Stimulated activated CD4-positive, alpha-beta T cell treated with anti-CD3 and anti-CD28 coated beads, Interleukin-15, amount 100 ng/mL, for 1 hour (primary cell): ENCODE results near the gene OR2AT4.
"Not testable (repeated sequence)": the region's sequence is repeated elsewhere in the genome, so short reads cannot be mapped to it uniquely, and the experiment has no call there.

Source experiments
- DNase-seq, 2 donors: peaks; one replicate each; pipeline ENCODE4 v3.0.0-alpha.2; 2020; ENCODE audit warnings: low read depth in 1 of 2, low spot score in 1 of 2

The OR2AT4 gene

DNA sequence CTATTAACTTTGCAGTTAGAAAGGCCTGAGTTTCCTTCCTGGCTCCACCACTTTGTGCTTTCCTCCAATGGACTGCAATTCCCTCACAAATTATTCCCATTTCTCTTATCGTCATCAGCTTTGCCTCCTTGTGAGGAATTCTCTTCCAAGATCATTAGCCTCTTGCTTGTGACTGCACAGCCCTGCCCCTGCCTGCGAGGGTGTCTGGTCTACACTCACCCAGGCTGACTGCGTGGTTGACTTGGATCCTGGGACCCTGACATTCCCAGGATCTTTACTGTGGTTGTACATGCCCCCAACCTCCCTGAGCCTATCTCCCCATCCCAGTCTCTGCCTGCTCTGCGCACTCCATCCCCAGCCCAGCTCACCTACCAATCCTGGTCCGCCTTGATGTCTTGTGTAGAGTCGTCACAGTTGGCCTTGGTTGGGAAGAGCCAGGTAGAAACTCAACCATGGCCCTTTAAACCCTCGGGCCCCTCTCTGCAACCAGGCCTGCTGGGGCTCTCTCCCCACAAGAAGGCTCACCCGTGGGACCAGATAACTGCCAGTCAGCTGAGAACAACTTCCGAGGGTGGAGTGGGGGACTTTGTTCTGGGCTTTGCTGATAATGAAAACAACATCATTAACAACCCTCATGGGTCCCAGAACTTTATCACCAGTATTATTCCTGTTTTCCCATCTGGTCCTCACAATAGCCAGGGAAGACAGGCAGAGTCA is at the start of gene OR2AT4:
OR2AT4 (minus strand) TSS at position 421 of the 717 bp plus-strand sequence.
- no peak for DNase-seq

DNA sequence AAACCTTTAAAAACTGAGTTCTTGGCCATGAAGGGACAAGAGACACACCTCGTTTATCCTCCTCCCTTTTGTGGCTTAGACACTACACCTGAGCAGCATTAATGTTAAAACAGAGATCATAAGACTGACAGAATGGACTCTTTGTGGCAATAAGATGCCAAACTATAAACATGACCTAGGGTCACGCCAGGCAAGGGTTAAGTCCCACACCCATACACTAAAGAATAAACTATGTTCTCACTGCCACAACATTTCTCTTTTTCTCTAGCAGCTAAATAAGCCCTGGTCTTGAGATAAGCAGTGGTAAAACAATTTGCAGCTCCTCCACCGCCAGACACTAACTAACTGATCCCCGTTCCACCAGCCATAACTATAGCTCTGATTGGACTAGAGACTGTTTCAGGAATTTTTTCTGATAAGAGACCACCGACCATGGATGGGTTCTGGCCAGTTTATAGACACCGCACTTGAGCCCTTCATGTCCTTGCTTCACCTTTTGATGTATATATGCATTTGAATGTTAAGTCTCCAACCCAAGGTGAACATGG is 49.4 kb upstream of the OR2AT4 start:
- DNase-seq: no peak

DNA sequence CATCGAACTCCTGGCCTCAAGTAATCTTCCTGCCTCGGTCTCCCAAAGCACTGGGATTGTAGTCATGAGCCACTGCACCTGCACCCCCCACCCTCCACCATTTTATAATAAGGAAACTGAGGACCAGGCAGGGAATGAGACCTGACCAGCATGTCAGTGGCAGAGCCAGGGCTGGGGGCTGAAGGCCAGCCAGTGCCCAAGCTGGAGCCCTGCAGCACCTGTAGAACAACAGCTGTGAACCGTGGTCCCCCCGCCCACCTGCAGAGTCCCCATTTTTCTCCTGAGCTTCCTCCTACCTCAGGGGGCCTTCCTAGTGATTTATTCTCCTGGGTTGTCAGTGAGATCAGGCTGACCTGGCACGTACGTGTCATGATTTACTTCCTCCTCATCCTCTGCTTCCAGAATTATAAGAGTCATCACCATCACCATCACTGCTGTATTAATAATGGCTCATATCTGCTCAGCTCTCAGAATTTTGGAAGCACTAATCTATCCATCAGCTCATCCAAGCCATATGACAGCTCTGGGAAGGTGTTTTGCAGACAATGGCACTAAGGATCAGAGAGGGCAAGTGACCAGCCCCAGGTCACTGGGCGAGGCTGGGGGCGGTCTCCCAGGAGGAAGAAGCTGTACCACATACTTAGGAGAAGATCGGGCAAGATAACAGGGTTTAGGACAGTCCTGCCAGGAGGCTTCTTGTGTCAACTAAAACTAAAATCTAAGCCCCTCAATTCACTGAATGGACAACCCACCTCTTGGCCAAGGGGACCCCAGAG is 48.7 kb upstream of the OR2AT4 start:
- DNase-seq: no peak

DNA sequence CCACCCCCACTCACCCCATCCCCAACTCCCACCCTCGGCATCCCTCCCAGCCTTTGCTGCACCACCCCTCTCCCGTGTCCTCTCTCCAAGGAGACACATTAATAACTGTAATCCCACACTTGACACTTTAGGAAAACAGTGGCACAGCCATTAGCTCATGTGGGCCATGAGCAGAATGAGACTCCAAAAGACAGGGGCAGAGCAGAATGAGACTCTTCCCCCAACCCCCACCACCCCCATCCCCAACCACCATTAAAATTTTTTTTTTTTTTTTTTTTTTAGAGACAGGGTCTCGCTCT is 48.0 kb upstream of the OR2AT4 start:
- DNase-seq: no peak

DNA sequence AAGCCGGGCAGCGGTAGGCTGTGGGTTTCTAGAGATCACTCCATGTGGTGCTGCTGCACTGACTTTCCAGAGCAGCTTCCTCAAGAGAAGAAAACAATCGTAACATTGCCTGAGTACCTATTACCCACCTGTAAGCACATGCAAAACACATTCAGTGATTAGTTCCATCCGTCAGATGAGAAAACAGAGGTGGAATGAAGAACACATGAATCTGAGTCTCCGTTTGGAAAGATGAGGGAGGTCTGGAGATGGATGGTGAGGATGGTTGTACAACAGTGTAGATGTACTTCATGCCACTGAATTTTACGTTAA is 46.7 kb upstream of the OR2AT4 start:
- DNase-seq: no peak

DNA sequence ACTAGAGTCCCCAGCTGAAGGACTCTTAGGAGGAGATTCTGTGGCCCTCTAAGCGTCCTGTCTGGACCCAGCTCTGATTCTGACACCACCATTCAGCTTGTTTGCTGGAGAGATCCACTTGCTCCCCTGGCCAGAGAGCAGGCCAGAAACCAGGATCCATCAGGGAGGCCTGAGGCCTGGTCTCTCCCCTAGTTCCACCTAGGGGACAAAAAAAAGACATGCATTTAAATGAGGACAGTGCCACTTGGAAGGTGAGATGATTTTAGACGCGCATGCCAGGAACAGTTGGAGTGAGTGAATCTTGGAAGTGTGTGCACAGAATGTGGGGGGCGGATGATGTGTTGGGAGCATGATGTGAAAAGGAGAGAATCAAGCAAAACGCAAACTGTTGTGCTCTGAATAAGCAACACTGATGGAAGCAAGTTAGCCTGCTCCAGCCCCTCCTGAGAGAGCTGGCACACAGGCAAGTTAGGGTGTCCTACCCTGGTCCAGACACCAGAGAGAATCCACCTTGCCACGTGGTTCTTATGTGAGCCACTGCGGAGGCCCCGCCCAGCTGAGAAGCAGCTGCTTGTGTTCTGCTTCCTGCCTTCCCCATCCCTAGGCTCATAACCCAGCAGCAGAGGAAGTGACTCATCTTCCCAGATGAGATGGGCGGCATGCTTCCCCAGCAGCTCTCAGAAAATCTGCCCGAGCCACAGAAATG is 46.2 kb upstream of the OR2AT4 start:
- DNase-seq: peak; percentile 41 to 55

DNA sequence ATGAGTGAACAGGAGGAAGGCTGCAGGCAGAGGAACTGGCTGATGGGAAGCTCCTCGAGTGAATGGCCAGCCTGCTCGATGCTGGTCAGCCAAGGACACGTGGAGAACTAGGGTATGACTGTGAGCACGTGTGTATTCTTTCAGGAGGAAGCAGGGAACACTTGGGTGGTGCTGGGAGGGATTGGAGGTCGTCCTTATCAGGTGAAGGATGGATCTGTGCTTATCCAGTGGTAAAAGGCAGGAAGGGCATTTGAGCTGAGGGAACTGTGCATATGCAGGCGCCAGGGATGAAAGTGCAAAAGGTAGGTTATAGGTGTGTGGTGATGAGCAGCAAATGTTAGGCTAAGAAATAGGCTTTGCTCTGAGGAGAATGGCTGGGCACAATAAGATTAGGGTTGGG is 44.5 kb upstream of the OR2AT4 start:
- DNase-seq: no peak

DNA sequence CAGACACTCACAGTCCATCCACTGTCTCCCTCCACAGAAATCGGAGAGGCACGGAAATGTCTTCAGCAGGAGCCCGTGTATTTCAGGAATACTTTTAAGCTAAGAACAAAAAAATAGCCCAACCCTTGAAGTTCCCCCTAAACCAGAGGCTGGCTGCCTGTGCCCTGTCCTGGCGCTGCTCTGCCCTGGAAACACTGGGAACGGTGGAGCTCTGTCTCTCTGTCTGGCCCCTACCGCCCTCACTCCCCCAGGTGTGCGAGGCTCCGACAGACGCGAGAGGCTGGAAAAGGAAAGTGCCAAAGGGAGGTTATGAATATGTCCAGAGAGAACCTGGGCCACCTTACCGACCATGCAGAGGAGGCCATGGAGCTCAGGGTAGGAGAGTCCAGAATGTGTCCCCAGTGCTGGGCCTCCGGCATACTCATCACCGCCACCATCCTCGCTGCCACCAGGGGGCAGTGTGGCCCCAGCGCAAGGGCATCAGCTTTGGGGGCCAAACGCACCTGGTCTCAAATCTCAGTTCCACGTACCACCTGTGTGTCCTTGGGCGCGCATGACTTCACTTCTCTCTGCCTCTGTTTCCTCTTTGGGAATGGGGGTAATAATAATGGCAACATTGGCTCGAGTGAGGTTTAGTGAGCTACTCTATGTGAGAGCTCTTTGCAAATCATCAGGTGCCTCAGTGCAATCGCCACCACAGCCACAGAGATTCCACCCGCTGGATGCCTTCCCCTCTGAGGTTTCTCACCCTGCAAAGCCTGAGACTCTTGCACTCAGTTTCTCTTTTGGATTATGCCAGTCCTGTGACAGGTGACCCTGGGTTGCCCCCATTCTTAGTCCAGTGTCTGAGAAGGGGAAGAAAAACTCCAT is 43.8 kb upstream of the OR2AT4 start:
- peak; percentile 67 to 68 for DNase-seq

DNA sequence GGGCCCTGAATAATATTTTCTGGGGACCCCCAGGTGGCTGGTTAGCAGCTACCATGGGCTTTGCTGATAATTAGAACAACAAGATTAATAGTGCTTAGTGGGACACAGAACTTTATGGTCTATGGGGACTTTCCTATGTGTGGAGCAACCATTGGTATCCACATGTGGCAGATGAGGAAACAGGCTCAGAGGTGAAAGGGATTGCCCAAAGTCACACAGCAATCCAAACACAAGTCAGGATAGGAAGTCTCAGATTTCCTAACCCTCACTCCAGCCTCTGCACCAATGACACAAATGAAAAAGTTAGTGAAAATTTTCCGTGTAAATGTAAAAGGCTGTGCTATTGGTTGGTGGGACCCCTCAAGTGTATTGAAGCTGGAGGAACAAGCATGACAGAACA is 39.0 kb upstream of the OR2AT4 start:
- DNase-seq: no peak

DNA sequence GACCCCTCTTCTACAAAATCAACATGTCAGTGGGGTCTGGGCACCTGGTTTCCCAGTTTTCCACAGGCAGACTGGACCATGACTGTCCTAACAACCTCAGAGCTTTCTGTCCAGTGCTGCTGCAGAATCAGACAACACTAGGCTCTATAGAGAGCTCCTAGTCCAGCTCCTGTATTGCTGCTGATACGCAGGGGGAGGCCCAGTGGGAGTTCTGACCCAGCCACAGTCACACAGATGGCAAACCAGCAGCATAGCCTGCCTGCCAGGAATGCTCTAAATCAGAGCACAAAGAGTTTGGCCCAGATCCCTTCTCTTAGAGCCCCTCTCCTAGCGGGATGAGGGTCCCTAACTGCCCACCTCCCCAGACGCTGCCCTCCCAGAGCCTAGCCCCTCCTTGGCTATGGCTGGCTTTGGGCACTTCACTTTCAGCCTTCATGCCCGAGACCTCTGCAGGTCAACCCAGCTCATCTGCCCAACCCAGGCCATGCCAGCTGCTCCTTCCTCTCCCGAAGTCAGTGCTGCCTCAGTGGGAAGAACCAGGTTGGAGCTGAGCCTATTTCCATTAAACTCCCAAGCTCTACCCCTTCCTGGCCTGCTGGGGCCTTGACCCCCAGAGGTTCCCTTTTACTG is 38.5 kb upstream of the OR2AT4 start:
- no peak for DNase-seq

DNA sequence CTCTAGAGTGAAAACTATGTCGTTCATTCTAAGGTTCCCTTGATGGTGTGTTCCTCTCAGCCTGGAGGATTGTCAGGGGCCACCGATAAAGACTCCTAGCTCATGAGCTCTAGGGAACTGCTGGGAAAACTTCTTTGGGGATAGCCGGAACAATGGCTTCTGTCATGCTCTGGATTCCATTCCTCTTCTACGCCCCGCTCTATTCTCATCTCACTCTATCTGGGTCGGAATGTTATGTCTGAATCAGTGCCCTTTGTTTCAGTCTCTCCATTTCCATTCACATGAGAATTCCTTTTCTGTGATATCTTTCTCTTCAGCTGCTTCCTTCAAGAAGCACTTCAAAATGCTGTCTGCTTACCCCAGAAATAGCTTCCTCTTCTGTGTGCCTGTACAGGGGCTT is 37.3 kb upstream of the OR2AT4 start:
- no peak for DNase-seq

DNA sequence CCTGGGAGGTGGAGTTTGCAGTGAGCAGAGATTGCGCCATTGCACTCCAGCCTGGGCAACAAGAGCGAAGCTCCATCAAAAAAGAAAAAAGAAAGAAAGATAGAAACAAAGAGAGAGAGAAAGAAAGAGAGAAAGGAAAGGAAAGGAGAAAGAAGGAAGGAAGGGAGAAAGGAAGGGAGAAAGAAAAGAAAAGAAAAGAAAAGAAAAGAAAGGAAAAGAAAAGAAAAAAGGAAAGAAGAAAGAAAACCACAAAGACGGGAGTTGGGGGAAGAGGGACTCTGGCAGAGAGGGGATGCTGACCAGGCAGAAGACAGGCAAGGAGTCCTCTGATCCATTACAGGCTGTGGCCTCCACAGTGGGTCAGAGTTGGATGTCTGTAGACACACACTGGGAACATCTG is 35.4 kb upstream of the OR2AT4 start:
- no peak for DNase-seq

DNA sequence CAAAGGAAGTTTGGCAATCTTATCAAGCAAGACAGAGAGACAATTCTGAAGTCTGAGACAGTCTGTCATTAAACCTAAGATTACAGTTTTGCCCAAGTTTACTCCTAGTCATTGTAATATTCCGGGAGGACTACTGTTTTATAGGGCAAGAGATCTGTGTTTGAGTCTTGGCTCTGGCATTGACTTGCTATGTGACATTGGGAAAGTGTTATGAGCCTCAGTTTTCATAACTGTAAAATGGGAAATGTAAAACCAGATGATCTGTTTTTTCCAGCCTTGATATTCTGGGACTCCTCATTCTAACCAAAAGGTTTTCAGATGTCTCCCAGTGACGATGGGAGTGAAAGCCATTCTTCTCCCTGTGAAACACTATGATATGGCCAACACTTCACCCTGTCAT is 29.9 kb upstream of the OR2AT4 start:
- DNase-seq: no peak

DNA sequence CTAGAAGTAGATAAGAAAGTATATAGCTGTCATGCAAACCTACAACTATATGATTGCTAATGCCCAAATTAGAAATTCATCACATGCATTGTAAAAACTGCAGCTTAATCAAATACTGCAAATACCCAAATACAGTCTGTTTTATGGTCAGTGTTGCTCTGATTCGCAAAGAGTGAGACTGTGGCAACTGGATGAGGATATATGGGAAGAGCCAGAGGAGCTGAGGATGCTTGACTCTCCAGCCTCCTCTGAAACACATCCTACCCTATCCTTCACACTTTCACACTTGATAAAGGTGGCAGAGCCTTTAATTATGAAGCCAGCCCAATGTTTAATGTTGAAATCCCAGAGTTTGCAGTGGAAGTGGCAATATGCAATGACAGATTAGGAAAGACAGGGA is 21.9 kb upstream of the OR2AT4 start:
- DNase-seq: no peak

DNA sequence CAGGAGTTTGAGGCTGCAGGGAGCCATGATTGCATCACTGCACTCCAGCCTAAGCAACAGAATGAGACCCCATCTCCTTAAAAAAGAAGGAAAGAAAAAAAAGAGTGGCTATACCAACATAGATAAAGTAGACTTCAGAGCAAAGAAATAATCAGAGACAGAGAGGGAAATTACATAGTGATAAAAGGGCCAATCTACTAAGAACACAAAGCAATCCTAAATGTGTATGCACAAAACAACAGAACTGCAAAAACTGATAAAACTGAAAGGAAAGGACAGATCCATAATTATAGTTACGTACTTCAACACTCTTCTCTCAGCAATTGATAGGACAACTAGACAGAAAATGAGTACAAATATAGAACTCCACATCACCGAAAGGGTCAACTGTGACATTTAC is 17.8 kb upstream of the OR2AT4 start:
- no peak for DNase-seq

DNA sequence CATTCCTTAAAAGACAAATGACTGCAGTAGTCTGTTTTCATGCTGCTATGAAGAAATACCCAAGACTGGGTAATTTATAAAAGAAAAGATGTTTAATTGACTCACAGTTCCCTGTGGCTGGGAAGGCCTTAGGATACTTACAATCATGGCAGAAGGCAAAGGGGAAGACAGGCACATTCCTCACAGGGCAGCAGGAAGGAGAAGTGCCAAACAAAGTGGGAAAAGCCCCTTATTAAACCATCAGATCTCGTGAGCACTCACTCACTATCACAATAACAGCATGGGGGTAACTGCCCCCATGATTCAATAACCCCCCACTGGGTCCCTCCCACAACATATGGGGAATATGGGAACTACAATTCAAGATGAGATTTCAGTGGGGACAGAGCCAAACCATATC is 16.4 kb upstream of the OR2AT4 start:
- DNase-seq: no peak

DNA sequence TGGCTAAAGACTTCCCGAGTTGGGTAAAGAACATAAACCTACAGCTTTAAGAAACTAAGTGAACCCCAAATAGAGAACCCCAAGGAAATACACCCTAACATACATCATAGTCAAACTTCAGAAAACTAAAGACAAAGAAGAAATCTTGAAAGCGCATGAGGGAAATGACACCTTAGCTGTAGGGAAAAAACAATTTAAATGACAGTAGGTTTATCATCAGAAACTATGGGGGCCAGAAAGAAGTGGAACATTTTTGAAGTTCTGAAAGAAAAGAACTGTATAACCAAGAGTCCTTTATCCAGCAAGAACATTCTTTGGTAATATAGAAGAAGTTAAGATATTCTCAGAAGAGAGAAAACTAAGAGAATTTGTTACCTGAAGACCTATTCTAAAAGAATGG is 15.5 kb upstream of the OR2AT4 start:
- no peak for DNase-seq

DNA sequence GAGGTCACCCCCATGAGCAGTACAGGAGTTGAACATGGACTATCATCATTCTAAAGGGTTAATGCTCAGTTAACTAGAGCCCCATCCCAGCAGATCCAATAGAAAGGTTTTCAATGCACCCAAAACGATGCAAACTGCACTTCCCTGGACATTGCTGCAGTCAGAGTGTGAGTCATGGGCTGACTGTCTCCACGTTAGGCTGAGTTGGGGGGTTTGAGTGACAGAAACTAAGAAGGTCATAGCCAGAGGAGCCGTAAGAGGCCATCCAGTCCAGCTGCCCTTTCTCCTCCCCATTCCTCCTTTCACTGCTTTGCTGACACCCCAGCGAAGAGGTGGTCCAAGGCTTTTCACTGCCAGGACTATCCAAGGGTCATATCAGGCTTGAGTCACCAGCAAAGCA is 10.5 kb upstream of the OR2AT4 start:
- no peak for DNase-seq

DNA sequence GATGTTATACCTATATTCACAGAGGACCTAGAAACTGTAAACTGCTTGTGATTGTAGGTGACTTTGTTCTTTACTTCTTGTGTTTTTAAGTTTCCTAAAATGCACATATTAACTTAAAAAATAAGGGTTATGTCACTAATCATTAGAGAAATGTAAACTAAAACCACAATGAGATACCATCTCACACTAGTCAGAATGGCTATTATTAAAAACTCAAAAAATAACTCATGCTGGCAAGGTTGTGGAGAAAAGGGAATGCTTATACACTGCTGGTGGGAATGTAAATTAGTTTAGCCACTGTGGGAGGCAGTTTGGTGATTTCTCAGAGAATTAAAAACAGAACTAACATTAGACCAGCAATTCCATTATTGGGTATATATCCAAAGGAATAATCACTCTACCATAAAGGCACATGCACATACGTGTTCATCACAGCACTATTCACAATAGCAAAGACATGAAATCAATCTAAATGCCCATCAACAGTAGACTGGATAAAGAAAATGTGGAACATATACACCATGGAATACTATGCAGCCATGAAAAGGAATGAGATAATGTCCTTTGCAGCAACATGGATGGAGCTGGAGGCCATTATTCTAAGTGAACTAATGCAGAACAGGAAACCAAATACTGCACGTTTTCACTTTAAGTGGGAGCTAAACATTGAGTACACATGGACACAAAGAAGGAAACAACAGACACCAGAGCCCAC is 9.4 kb upstream of the OR2AT4 start:
- DNase-seq: not testable (repeated sequence)

DNA sequence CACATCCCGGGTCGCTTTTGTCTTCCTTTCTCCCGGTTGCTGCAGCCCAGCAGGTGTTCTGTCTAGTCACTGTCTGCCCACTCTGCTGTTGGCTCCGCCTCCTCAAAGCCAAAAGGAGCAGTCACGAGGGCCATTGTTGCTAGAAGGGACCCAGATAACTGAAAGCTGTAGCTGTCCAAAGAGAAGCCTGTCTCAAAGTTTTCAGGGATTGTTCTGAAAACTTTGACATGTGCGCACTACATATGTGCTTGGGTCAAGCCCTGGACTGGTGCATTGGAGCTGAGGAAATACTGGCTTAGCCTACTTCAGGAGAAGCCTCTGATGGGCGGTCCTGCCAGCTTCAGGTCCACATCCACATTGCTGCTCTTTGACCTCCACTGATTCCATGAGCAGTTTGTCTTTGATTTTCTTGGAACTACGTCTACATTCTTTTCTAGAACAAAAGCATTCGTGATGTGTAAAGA is 8.8 kb upstream of the OR2AT4 start:
- DNase-seq: no peak
